NAMALWA (cell line): Measurements from ENCODE around the gene CCNQ.

Experiments used
- DNase-seq: peaks from one replicate; pipeline ENCODE4 v3.0.0-alpha.2; 2015; ENCODE audit warnings: low spot score

Gene CCNQ

GRCh38 chrX:153596981-153597750, 1.8 kb downstream of the CCNQ start:
- no peak for DNase-seq

DNA sequence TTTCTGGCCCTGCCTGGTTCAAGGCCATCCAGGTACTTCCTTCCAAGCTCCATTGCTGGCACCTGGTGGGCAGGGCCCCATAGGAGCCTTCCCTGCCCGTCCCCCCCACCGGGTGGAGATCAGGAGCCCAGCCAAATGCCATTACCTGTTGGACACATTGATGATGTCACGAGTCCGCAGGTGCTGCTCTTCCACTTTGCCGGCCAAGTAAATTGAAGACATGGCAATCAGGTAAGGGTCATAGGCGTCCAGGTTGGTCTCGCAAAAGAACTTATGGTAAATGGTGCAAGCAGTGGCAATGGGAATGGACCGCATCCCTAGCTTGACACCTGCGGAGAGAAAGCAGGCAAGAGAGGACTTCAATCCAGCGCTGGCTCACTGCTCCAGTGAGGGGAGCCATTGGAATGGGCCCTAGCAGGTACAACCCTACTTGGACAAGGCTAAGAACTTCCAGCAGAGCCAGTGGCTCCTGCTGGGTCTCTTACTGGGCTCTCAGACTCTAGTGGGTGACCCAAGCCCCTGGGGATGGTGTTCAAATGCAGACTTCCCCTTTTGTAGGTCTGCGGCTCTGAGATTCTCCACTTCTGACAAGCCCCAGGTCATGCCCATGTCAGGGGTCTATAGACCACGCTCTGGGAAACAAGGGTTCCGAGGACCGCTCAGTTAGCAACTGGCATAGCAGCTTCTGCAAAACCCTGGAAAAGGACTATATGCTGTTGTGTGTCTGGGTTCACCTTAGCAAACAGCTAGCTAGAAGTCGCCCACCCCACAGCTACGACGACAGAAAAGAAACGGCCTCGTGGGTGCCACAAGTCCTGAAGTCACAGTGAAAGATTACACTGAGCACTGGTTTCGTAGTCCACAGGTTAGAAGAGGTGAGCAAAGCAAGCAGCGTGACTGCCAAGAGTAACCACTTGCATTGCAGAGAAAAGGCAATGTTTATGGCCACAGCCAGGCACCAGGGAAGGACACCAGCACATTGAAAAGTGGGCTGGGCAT, 2.8 kb downstream of the CCNQ start:
- DNase-seq = no peak

DNA sequence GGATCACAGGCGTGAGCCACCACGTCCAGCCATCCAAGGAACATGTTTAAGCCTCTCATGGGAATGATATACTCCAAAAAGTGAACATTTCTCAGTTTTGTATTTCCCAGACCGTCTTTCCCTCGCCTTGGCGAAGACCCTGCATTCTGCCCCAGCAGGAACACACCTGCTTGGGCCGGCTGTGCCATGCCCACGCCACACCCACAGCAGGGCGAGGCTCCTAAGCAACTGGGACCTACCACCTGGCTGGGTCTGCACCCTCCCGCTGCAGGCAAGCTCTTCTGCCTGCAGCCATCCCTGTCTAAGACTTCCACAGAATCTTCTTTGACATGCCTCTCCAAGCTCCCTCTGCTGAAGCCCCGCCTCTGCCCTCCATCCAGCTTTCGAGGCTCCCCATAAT, 3.6 kb downstream of the CCNQ start:
- no peak for DNase-seq

- DNase-seq = no peak
Observed at GRCh38 chrX:153593811-153594500, 5.0 kb downstream of the CCNQ start.

GRCh38 chrX:153592966-153593688, 5.8 kb downstream of the CCNQ start:
- DNase-seq = no peak

- DNase-seq = no peak
Observed at GRCh38 chrX:153592091-153592833, 6.7 kb downstream of the CCNQ start.

DNA sequence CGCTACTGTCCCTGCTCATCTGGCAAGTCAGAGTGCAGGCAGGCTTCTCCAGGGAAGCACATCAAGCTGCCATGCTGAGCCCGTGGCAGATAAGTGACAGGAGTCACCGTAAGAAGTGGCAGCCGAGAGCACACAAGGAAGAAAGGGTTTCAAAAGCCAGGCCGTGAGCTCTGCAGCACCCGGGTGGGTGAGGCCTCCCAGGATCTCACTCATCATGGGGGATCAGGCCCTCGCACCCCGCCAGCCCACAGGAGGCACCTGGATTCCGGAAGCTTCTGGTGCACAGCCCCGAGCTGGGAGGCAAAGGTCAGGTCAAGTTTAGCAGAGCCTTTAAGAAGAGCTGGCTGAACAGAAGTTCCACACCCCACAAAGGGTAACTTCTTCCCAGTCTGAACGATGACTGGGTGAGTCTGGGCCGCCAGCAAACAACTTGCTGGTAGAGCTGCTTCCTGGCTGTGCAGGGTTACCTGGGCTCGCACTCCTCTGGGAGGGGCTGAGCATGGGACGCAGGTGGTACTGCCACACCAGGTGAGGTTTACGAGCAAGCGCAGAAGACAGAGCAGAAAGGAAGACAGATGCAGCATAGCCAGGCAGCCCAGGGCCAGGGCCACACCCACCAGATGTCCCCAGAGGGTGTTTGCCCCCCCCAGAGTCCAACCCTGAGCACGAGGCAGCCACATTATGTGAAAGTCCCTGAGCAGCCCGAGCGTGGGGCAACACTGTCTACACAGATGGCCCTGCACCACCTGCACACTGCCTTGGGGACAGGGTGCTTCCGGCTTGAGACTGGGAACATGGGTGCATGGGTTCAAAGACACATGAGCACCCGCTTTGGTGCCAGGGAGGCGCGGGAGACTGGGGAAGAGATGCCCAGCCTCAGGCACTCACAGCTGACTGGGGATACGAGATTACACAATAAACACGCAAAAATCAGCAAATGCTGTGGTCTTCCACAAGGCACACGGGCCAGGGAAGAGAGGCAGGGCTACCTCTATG, 7.7 kb downstream of the CCNQ start:
- DNase-seq = peak; percentile 85

DNA sequence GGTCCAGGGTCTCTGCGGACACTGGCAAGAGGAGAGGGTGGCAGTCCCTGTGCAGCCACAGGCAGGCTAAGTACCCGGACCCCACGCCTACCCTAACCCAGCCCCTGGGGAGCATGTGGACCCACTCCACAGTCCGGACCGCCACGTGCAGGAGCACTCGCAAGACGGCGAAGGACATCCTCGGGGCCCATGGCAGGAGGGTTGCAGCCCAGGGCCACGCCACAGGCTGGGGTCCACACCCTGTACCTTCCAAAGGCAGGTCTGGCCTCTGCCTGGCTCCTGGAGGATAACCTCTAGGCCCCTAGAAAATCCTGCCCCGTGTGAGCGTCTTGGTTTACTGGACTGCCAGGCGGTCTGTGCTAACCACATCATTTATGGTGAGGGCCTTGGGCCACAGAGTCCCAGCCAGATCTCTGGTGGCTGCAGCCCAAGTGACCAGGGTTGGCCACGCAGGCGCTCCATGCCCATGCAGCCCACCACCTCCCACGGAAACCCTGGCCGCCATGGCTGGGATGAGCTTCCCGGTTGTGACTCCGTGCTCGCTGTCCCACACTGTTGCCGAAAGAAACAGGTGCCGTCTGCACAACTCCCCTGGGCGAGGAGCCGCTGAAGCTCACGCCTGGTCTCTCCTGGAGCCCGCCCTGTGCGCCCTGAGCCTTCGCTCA, 10.0 kb downstream of the CCNQ start:
- no peak for DNase-seq

DNA sequence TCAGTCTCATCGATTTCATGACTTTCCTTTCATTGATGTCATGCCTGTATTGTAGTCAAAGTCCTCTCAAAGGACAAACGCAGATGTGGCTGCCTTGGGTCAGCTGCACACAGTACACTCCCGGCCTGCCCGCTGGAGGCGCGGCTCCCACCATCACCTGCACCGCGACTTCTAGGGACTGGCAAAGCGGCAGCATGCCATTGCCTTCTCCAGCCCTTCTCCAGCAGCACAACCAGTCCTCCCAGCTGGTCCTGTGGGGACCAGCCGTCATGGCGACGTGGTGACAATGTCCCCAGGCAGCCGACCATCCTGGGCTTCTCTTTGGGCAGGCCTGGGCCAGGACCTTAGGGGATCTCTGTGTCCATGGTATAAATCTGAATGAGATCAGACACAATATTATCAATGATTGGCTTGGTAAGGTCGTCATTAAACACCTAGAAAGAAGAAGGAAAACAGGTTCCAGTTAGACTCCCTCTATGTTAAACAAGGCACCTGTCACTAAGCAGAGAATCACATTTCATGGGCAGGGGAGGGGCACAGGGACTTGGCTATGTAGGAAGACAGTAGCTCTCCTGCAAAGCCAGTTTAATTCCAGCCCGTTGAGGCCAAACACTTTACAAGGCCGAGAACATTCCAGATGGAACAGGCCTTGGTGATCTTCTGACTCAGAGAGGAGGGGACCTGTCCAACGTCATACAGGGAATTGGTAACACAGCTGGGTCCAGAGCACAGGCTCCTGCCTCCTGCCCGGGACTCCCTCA, 10.7 kb downstream of the CCNQ start:
- DNase-seq = no peak

DNA sequence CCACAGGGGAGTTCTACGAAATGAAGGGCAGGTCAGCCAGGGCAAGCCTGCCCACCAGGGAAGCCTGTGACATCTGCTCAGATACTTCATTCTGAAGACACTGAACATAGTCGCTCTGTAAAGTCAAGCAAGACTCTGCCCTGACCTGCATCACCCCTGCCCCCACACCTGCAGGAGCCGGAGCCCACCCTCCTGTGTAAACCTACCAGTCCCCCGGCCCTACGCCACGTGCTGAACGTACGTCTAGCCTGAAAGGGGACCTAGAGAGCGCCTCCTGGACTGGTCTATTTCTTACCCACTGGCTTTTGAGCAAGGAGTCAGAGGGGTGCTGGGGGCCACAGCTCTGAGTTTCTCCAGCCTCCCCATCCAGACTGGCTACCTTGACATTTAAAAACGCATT, 11.6 kb downstream of the CCNQ start:
- no peak for DNase-seq

DNA sequence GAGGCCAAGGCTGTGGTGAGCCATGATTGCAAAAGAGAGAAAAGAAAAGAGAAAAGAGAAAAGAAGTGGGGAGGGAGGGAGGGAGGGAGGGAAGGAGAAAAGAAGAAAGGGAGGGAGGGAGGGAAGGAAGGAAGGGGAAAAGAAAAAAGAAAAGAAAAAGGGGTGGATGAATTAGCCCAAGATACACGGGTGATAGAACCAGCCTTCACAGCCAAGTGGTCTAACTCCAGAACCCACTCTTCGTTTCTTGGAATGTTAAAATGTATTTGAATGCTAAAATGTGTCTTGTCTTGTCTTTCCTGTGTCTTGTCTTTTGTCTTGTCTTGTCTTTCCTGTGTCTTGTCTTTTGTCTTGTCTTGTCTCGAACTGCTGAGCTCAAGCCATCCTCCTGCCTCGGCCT, 13.1 kb downstream of the CCNQ start:
- no peak for DNase-seq

GRCh38 chrX:153583433-153583832, 15.5 kb downstream of the CCNQ start:
- DNase-seq = no peak

GRCh38 chrX:153582896-153583295, 16.0 kb downstream of the CCNQ start:
- peak; percentile 76 for DNase-seq

DNA sequence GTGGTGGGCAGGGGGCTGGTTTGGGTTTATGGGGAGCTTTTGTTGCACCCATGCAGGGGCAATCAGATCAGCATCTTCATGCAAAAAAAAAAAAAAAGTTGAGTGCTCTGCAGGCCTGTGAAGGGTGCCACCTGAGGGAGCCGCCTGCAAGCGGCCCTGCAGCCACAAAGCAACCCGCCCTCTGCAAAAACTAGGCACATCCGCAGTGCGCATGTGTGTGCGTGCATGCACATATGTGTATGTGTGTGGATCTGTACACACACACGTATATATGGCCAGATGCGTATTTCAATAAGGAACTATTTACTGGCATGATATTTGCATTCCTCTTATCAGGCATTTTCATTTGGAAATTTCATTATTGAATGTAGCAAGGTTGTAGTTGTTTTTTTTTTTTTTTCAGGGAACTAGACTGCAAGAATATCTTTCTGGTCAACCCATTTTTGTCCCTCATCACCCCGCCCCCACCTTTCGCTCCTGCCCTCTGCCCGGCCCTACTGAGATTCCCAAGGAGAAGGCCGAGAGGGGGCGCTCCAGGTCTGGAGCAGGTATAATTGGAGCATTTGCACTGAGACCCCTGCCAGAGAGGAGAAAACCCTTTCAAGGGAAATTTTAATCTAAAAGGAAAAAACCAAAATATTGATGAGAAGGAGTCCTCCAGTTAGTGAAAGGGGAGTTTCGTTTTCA, 18.1 kb downstream of the CCNQ start:
- DNase-seq = no peak

DNA sequence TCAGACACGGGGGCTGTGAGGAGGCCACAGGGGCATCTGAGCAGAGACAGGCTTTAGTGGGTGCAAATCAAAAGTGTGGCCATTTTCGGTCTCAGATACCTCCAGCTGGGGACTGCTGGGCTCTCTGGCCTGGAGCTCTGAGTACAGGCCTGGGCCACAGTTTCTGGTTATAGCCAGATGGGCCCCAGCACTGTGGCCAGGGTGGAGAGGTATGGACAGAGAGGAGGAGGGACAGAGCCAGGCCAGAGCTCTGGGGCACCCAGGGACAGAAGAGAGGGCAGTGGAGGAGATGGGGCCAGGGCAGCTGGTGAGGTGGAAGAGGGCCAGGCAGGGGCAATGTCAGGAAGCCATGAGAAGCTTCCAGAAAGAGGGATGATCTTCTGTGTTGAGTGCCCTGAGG, 20.1 kb downstream of the CCNQ start:
- no peak for DNase-seq

- DNase-seq = no peak
Observed at GRCh38 chrX:153578200-153578835, 20.6 kb downstream of the CCNQ start.

DNA sequence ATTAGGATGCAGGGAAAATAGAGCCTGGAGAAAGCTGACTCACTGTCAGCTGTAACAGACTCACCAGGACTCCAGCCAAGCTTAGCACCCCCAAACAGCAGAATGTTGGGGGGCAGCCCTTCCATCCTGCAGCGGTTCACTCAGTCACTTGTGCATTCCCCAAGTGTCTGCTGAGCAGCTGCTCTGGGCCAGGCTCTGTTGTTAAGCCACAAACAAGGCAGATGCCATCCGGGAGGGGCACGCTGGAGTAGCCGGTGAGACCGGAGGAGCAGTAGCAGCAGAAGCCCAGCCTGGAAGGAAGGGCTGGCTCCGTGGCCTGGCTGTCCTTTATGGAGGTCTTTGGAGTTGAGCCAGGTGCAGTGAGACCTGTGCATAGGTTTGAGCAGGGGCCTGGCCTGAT, 22.0 kb downstream of the CCNQ start:
- DNase-seq = no peak
